CD4-positive, alpha-beta T cell treated with Interleukin-4 for 1 hour (primary cell): ENCODE measurements around the gene RASGRP2.
A peak's percentile ranks its signal among the peaks of the same experiment; 100 is the strongest.

Source experiments
- DNase-seq, 2 donors: peaks; one replicate each; pipeline ENCODE4 v3.0.0-alpha.2; 2020 to 2022

The RASGRP2 gene

GRCh38 chr11:64743591-64744543, at the start of gene RASGRP2:
Gene RASGRP2 (minus strand): TSS chr11:64744142. CDS start chr11:64742866, 1,276 bp downstream.
- DNase-seq = peak; percentile 87 to 88

- no peak for DNase-seq
Observed at GRCh38 chr11:64792482-64792881, 48.5 kb upstream of the RASGRP2 start.

DNA sequence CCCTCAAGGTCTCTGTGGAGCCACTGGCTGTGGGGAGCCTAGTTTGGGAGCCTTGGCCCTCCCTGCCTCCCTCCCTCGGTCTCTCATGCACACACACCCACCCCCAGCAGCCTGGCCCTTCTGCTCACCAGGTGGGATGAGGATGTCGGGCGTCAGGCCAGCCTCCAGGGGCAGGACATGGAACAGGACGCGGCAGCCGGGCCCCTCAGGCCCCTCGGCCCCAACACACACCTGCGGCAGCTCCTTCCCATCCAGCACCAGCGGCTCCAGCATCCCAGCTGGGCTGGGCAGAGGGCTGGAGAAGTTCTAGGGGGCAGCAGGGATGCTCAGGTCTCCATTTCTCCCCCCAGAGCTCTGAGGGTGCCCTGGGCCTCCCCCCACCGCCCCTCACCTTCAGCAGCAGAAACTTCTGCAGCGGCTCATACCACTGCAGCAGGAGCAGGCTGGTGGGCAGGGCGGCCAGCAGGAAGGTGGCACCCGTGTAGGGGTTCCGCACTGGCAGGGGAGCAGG, 47.9 kb upstream of the RASGRP2 start:
- no peak for DNase-seq

DNA sequence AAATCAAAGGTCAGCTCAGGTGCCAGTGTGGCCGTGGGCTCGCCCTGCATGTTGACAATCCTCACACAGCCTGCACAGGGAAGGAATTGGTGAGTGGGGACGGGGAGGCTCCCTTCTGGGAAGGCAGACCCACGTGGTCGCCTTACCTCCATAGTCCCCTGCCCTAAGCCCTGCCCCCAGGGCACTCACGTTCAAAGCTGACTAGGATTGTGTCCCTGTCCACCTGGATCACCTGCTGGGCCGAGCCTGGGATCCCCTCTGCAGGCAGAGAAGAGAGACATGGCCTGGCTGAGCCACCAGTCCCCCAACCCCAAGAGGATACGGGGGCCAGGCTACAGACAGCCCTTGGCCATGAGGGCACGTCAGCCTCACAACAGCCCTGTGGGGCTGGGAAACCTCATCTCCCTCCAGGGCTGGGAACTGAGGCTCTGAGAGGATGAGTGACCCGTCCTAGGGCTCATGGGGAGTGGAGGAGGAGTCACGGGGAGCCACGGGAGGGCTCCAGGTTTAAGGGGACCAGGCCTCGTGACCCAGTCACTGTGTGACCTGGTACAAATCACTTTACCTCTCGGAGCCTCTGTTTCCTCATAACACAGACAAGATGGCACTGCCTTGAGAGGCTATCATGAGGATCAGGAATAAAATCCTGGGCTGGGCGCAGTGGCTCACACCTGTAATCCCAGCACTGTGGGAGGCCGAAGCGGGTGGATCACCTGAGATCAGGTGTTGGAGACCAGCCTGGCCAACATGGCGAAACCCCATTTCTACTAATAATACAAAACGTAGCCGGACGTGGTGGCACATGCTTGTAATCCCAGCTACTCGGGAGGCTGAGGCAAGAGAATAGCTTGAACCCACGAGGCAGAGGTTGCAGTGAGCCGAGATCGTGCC, 46.5 kb upstream of the RASGRP2 start:
- no peak for DNase-seq

GRCh38 chr11:64789331-64790204, 45.6 kb upstream of the RASGRP2 start:
- DNase-seq = no peak

DNA sequence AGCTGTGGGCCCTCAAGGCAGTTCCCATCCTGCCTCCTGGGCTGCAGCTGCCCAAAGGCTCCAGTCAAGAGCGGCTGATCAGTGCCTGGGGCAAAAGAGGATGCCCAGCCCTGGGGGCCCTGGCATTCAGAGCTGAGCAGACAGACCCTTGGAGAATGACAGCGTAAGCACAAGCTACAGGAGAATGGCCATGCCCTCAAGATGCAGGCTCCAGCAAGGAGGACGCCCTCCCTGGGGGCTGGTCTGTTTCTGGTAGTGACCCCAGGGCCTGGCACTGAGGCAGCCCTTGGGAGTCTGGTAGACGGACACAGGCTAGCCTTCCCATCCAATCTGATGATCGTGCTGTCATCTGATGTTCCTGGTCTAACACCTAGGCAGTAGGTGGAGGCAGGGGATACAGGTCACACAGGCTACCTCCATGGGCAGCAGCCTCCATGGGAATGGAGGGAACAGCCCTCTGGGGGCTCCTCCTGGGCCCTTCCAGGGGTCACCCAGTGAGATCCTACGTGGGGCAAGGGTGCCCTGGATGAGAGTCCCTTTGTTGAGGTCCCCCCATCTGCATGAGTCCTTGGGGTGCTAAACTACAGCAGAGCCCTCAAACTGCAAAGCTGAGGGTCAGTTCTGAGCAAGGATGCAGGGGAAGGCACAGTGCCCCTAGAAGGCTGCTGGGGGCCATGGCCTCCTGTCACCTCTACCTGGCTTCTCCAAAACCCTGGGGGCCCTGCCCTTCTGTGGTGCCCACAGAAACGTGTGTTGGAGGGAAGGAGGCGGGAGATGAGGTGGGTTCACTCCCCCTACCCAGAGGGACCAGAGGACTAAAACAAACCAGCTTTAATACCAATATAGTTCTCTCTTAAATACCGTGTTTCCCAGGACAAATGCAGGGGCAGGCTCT, 44.6 kb upstream of the RASGRP2 start:
- no peak for DNase-seq

- peak; percentile 68 to 72 for DNase-seq
Observed at GRCh38 chr11:64787526-64788320, 43.8 kb upstream of the RASGRP2 start.

- no peak for DNase-seq
Observed at GRCh38 chr11:64786308-64786707, 42.4 kb upstream of the RASGRP2 start.

- no peak for DNase-seq
Observed at GRCh38 chr11:64784813-64785581, 41.1 kb upstream of the RASGRP2 start.

- peak; percentile 100 for DNase-seq
Observed at GRCh38 chr11:64778473-64779298, 34.7 kb upstream of the RASGRP2 start, which contains the start of gene SF1. Gene SF1 (minus strand): TSS chr11:64778542. CDS start chr11:64778392, 150 bp downstream.

DNA sequence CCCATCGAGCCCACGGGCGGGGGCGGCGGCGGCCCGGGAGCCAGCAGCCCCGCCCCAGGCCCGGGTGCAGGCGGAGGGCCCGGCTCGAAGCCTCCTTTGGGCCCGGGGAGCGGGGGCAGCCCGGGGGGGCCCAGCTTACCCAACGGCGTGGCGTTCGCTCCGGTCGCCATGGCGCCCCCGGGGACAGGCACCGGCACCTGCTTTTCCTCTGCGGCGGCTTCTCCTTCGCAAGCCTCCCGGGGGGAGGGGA, 34.2 kb upstream of the RASGRP2 start:
- DNase-seq = no peak

- peak; percentile 81 to 82 for DNase-seq
Observed at GRCh38 chr11:64777449-64778222, 33.7 kb upstream of the RASGRP2 start.

GRCh38 chr11:64776875-64777274, 32.9 kb upstream of the RASGRP2 start:
- DNase-seq = no peak

DNA sequence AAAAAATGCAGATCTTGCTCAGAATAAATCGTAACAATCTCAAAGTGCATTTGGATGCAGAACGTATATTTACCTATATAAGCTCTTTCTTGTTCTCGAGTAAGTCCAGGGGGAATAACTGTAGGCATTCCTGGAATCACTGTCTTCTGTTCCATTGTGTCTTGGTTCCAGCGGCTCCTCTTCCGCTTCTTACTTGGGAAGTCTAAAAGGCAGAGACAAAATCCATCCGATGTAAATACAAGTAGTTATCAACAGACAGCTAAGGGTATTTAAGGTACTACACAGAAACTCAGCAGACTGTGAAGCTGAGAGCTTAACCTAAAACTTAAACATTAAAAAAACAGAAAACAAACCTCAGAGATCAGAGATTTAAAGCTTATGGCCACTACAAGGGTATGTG, 32.5 kb upstream of the RASGRP2 start:
- DNase-seq = no peak

- DNase-seq = no peak
Observed at GRCh38 chr11:64774144-64774543, 30.2 kb upstream of the RASGRP2 start.

DNA sequence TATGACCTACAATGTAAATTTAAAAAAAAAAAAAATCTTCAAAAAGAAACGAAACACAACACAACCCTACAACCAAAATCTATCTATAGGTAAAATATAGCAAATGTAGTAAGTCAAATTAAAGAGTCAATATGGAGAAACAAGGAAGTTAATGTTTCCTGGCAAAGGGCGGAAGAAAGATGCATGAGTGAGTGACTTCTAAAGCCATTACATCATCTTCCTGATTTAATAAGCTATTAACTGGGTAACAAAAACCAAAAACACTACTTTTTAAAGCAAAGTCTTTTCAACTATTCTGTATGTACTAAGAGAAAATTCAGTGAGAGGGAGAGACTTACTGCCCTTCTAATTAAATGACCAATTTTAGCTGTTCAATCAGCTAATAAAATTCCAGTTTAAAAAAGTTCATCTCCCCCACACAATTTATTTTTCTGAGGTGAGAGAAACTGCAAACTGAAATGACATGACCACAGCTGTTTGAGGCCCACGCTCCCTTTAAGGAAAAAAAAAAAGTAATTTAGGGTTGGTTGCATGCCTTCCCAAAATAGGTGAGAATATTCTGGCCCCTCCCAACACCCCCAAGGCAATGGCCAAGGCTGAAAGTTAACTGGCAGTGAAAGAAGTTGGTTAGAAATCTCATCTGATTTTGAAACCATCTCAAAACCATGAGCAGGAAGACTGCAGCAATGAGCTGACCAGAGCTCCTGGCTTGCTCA, 28.5 kb upstream of the RASGRP2 start:
- no peak for DNase-seq

- peak in 1 of 2 donors; percentile 30 for DNase-seq
Observed at GRCh38 chr11:64771861-64772260, 27.9 kb upstream of the RASGRP2 start.
